HG02943 (cell line): ENCODE results near the gene ACBD4.

ENCODE experiments used
- ATAC-seq: cut with Tn5 transposase; IDR thresholded peaks from one replicate; pipeline ENCODE4 v1.9.1; 2021; ENCODE audit warnings: mild to moderate bottlenecking, low read depth, moderate library complexity; ENCODE audit not compliant: unreplicated experiment

The ACBD4 gene

DNA sequence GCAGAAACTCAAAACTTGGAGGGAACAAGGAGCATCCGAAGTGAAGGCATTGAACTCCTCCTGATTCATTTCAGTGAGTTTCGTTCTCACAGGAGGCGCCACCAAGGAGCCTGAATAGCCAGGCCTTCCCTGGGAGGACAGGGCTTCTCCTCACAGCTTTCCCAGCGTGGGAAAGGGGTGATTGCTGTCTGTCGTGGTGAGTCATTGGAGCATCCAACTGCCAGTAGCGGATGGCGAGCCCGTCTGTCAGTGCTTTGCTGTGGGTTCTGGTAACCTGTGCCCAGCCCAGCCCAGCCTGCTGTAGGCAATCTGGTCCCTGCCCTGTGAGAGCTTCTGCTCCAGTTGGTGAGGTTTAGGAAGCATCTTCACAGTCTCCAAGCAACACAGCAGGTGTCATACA lies 31.5 kb upstream of the ACBD4 start:
- ATAC-seq: no peak

DNA sequence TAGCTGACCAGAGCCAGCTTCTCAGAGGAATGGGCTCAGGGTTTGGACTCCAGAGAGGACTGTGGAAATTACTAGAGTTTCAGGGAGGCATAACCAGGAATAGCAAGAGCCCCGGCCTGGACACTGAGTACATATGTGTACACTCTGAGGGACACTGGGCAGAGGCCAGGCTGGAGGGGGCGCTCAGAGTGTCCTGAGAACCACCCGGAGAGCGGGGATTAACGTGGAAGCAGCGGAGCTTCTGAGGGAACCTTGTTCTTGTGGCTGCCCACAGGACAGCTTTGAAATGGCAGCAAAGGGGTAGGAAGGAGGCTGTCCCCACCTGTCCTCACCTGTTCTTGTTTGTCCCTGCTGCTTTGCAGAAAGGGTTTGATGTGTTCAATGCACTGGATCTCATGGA lies 31.0 kb upstream of the ACBD4 start:
- ATAC-seq: no peak

DNA sequence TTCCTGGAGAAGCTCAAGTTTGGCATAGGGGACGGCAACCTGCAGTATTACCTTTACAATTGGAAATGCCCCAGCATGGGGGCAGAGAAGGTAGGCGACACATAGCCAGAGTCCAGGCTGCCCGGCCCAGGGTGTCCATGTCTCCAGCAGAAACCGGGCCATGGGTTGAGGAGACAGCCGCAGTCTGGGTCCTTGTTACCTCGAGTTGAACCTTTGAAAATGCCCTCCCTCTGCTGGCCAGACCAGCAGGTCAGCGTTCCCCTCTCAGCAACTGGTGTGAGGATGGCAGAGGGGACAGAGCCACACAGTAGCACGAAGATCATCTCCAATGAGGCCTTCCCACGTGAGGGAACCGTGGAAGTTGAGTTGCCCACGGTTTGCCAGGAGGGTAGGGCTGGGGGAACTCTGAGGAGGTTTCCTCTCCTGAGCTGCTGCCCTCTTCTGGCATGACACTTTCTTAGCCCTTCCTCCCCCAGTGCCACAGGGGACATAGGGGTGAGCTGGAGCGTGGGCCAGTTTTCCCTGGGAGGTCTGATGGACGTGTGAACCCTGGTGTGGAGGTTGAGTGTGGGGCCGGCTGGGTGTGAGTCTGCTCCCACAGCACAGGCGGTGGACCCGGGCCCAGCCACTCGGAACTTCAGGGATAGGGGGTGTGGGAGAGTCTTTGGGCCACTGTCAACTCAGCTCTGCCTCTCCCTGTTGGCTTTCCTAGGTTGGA lies 30.4 kb upstream of the ACBD4 start:
- ATAC-seq: no peak

DNA sequence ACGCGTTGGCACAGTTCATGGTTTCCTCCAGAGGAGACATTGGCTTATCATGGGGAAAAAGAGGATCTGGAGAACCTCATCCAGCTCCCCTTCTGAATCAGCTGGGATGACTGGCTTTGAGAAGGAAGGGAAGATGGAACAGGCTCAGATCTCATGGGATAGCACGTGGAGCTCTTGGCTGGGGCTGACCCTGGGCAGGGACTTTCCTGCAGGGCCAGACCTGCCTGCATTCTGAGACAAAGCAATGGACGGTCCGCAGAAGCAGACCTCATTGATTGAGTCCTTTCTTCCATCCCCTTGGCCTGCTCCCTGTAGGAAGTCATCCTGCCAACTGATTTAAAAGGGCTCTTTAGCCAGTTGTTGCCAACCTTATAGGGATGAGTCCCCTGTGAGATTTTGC lies 29.4 kb upstream of the ACBD4 start:
- no peak for ATAC-seq

DNA sequence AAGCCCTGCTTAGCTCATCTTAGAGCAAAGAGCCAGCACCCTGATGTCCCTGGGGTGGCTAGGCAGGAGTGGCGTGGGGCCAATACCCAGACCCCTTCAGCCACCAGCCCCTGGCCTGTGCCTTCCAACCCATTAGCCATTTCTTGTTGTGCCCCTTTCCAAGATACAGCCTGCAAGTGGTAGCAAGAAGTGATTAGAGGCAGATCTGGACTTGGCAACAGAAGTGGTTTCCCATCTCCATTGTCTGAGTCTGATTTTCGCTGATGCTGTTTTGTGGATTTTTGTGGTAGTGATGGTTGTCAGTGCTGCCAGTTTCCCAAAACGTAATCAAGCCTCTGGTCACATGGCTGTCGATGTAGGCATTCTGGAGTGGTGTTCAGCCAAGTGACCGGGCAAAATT lies 28.9 kb upstream of the ACBD4 start:
- no peak for ATAC-seq

DNA sequence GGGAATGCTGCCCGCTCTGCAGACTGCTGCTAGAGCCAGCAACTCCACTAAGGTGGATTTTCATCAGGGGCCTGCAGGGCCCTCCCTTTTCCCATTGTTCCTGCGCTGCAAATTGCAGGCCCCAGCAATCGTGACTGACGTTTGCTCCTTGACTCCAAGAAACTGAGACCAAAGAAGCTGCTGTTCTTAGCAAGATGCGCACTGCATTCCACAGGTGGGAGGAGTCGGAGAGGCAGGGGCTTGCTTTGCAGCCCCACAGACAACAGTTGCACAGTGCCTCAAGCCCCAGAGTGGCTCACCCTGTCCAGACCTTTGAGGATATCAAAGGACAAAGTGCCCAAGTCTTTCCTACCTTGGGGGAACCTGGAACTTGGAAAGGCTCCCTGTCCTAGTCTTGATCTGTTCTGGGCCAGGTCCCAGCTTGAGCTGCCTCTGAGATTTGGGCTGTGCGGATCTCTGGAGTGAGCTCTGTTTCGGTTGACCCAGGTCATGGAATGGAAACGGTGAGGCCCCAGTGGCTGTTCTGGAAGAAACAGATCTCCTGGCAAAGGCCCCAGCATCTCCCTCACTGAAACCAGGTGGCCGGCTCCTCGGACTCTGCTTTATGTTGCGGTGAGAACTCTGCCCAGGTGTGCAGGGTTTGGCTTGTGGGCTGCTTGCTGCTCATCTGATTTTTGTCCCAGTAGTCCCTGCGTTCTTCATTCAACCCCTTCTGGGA lies 28.0 kb upstream of the ACBD4 start:
- ATAC-seq: no peak

DNA sequence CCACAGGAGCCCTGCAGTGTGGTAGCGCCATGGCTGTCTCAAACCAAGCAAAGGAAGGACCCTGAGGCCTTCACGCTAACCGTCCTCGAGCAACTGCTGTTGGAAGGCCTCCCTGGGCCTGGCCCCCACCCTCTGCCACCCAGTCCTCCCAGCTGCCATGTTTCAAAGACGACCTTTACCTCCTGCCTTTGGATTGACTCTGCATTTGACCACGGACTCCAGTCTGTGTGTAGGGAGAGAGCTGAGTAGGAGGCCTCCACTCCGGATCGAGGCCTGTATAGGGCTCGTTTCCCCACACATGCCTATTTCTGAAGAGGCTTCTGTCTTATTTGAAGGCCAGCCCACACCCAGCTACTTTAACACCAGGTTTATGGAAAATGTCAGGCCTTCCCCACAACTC lies 27.4 kb upstream of the ACBD4 start:
- ATAC-seq: no peak

DNA sequence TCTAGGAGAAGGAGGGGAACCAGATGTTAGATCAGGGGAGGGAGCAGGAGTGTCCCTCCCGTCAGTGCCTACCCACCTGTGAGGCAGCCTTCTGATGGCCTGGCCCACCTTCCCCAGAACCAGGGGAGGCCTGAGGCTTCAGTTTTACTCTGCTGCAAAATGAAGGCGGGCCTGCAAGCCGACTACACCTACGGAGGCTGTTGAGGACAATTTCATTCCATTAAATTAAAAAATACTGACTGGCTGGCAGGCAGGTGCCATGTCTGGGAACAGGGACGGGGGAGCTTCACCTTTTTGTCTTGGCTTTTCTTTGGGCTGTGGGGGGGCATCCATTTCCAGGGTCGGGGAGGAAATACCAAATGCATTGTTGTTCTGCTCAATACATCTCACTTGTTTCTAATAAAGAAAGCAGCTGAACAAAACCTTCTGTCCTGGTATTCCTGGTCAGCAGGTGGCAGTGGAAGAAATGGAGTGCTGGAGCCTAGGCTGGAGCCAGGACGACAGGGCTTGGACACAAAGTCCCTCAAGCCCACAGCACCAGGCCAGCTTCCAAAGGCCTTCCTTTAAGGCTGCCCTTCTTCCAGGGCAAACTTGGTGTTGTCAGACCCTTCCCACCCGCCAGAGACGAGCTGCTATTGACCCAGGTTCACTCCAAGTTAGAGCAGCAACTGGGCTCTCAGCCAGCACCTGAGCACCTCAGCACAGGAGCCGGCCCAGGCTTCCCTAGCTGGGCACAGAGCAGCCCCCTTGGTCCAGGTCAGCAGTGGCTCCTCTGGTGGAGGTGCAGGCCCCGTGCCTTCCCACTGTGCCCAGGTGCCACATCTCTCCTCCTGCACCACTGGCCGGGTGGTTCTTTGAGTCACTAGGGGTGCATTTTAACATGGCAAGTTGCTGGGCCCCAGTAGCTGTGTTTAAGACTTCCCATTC lies 26.6 kb upstream of the ACBD4 start:
- ATAC-seq: no peak

DNA sequence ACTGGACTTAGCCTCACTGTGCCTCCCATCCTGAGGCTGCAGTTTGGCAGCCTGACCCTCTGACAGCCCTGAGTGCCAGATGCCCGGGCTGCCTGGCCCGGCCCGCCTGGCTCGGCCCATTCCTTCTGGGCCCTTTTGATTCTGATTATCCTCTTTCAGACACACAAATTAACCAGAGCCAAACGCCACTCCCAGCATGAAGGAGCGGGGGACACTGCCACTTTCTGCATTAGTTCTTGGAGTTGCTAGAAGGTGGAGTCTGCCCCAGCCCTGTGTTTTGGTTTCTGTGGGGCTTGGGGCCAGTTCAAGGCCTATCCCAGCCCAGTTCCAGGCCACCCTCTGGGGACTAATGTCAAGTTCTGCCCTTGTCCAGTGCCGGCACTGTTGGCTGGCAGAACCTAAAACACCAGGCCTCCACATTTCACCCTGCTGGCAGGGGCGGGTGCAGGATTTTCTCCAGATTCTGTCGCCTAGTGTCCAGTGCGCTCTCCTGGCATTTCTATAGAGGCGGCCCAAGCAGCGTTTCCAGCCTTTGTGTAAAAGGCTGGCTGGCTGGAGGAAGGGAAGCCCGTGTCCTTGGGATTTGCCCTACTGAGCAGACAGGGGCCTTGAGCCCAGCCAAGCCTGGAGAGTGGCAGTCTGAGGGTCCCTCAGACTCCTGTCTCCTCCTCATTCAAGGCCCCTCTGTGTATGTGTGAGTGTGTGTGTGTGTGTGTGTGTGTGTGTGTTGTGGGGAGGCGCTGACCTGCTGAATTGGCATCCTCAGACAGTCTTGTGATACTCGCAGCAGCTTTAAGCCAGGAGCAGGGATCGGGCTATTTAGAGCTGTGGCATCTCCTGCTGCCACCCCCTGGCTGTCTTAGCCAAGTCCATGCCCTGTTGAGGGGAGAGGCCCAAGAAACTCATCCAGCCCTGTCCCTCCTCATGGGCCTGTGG lies 24.5 kb upstream of the ACBD4 start:
- no peak for ATAC-seq

DNA sequence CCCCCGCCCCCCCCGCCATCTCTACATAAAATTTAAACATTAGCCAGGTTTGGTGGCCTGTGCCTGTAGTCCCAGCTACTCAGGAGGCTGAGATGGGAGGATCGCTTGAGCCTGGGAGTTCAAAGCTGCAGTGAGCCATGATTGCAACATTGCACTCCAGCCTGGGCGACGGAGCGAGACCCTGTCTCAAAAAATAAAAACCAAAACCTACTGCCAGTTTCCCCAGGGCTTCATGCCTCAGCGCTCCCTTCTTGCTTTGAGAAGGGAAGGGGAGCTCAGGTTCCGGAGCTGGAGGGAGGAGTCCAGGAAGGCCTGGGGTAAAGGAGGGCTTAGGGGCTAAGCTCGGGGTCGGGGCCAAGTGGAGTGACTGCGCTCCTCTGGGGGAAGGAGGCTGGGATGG lies 23.6 kb upstream of the ACBD4 start:
- ATAC-seq: no peak

DNA sequence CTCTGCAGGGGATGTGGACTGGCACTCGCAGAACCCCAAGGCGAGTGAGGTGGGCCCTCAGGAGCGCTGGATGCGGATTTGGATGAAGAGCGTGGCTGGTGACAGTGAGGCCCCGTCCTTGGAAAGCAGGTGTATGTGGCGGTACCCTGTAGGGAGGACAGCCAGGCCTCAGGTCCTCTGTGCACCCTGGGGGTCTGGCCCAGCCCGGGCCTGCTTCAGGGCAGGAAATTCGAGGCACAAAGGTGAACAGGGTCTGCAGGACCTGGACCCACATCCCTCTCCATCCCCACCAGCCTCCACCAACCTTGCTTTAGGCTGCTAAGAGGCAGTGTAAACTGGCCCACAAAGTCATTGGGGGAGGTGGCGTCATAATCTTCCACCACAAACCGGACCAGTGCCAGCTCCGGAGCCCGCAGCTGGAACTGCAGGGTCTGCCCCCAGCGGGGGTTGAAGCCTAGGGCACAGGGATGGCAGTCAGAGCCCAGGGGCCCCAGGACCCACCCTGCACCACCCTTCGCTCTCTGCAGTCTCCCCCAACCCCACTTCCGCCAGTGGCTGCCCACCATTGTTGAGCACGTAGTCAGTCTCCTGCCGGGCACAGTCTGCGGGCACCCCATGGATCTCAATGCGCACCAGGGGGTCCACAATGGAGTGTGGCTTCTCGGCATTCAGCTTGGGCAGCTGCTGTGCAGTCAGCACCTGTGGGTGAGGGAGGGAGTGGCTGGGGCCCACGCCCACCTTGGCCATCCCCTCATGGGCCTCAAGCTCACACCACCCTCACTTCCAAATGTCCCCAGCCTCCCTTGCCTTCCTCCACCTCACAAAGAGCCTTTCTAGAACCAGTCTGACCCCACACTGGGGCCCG lies 22.7 kb upstream of the ACBD4 start:
- ATAC-seq: no peak

DNA sequence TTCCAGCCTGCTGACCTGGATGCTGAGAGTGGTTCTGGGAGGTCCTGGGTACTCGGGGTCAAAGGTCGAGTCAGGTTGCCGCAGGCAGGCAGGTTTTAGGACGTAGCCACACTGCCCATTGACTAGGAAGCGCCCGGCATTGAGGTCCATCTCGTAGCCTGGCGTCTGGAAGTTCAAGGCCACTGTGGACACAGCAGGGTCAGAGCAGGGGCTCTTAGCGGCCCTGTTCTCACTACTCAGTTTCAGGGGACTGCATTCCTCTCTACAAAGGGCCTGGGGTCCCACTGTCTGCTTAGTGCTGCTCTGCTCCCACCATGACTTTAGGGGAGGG lies 22.1 kb upstream of the ACBD4 start:
- no peak for ATAC-seq

DNA sequence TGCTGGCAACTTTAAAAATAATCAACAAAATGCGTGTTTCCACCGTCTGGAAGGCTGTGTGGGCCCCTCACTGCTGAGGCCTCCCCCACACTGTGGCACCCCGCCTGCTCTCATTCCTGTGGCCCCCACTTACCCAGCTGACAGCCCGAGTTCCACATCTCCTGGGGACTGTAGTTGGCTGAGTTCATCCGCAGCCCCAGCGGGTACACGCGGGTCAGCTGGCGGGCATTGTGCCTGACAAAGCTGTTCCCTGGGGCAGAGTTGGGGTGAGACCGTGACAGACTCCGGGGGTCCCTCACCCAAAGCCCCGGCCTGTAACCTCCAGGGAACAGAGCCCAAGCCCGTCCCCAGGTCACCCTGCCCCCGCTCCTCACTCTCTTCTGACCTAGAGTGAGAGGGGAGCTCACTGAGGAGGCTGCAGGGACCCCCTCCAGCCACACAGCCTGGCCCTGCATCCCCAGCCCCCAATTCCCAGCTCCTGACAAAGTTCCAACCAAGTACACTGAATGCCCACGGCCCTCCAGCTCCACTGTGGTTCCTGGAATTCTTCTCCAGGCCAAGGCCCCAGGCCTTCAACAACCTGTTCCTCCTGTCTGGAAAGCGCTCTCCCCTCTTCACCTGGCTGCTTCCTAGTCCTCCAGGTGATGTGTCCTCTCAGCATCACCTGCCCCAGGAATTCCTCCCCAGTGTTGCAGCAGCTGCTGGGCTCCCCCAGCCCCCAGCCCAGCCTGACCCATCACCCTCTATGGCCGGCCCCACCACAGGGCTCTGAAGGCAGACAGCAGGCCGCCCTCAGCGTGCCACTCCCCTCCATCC lies 21.2 kb upstream of the ACBD4 start:
- ATAC-seq: no peak

DNA sequence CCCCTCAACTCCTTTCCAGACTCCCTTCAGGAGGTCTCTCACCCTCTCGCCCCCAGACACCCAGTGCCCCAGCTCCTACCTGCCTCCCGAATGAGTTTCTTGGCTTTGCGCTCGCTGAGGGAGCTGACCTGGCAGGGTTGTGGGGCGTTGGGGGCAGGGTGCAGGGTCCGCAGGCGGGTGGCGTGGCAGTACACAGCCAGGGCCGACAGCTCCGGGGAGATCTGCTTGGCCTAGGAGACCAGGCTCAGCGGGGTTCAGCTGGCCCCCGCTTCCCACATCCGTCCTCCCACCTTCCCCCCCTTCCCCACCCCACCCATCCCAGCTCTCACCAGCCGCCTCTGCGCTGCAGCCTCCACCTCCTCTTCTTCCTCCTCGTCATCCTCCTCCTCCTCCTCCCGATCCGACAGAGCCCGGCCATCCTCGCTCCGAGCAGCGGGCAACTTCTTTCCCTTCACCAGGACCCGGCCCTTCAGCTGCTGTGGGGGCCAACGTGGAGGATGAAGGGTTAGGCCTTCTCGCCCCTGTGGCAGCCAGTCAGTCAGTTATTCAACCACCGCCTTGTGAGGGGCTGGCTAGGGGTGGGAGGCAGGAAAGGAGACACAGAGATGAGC lies 20.4 kb upstream of the ACBD4 start:
- no peak for ATAC-seq

DNA sequence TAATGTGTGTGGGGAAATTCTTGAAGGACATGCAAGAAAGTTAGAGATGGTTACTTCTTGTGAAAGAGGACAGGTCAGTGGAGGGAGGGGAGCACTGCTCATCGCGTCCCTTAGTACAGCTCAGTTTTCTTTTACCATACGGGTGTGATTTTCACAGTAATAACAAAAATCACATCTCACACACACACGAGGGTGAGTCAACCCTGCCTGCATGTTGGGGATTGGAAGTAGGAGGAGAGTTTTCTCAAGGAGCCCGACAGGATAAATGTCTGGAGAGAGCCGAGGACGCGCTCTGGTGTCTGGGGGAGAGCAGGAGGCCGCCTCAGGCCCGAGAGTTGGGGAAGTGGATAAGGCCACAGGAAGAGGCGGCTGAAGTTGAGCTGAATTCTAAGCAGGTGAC lies 19.6 kb upstream of the ACBD4 start:
- ATAC-seq: no peak

DNA sequence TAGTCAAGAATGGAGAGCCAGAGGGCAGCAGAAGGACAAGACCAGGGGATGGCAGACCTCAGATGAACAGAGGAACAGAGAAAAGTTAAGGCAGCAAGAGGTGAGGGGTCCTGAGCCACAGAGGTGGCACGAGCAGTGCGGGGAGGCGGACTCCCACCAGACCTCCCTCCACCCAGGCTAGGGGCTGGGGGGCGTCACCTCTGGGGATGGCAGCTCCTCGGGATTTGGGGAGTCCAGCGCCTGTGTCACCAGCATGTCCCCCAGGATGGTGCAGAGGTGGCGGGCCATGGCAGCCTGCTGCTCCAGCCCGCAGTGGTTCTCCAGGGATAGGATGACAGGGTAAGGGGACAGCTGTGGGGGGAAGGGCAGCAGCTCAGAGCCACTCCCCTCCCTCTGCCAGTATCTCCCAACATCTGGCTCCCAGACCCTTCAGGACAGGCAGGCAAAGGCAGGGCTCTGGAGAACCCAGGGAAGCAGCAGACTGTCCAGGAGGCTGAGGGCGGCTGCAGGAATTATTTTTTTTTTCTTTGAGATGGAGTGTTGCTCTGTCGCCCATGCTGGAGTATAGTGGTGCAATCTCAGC lies 19.0 kb upstream of the ACBD4 start:
- ATAC-seq: no peak

DNA sequence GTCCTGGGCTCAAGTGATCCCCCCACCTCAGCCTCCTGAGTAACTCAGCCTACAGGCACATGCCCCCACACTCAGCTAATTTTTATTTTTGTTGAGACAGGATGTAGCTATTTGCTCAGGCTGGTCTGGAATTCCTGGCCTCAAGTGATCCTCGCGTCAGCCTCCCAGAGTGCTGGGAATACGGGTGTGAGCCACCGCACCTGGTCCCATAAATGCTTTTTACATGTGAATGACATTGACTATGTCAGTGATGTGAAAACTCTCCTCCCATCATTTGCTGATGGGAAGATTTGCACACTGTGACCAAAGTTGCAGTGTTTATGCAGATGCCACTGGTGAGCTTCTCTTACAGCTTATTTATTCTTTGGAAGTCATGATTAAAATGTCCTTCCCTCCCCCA lies 18.2 kb upstream of the ACBD4 start:
- no peak for ATAC-seq
